HEK293 (cell line): Measurements from ENCODE around the gene DNM1L.

Experiments used
- FEZF1 ChIP-seq: fragments of 450-650 bp; formaldehyde crosslinking; IDR thresholded peaks from 2 replicates; pipeline ENCODE4 v1.5.1; 2016; ENCODE audit warnings: missing biosample characterization, missing genetic modification characterization
- HOXA7 ChIP-seq: sonication (generic); formaldehyde crosslinking; IDR thresholded peaks from 2 replicates; pipeline ENCODE4 v1.8.1; 2022; ENCODE audit warnings: missing genetic modification reagents, borderline replicate concordance
- HOXD13 ChIP-seq: sonication (generic); formaldehyde crosslinking; IDR thresholded peaks from 2 replicates; pipeline ENCODE4 v1.8.0; 2022; ENCODE audit warnings: missing genetic modification reagents, borderline replicate concordance
- KLF10 ChIP-seq: fragments of 450-650 bp; IDR thresholded peaks from 2 replicates; pipeline ENCODE4 v1.5.1; 2018; ENCODE audit warnings: missing biosample characterization, mild to moderate bottlenecking, missing genetic modification characterization
- KLF9 ChIP-seq: fragments of 450-650 bp; formaldehyde crosslinking; IDR thresholded peaks from 2 replicates; pipeline ENCODE4 v1.5.1; 2016; ENCODE audit warnings: missing biosample characterization, missing genetic modification characterization, low read depth
- PRDM1 ChIP-seq: fragments of 450-650 bp; formaldehyde crosslinking; IDR thresholded peaks from 2 replicates; pipeline ENCODE4; 2016; ENCODE audit warnings: missing biosample characterization, missing genetic modification characterization
- SALL2 ChIP-seq: fragments of 450-650 bp; formaldehyde crosslinking; IDR thresholded peaks from 2 replicates; pipeline ENCODE4 v1.5.0; 2017; ENCODE audit warnings: missing biosample characterization, mild to moderate bottlenecking, missing genetic modification characterization, borderline replicate concordance
- SP3 ChIP-seq: fragments of 450-650 bp; formaldehyde crosslinking; IDR thresholded peaks from 2 replicates; pipeline ENCODE4 v1.5.1; 2016; ENCODE audit warnings: missing biosample characterization, missing genetic modification characterization
- SP7 ChIP-seq: fragments of 450-650 bp; formaldehyde crosslinking; IDR thresholded peaks from 2 replicates; pipeline ENCODE4 v1.5.1; 2016; ENCODE audit warnings: missing biosample characterization, missing genetic modification characterization
- TCF7L2 ChIP-seq: IDR thresholded peaks from 2 replicates; pipeline ENCODE4 v1.6.1; 2011; ENCODE audit warnings: low read depth, mild to moderate bottlenecking, inconsistent platforms, low read length, moderate library complexity, borderline replicate concordance
- ZBTB48 ChIP-seq: fragments of 450-650 bp; formaldehyde crosslinking; IDR thresholded peaks from 2 replicates; pipeline ENCODE4 v1.5.1; 2016; ENCODE audit warnings: missing biosample characterization, missing genetic modification characterization
- ZNF239 ChIP-seq: fragments of 450-650 bp; formaldehyde crosslinking; IDR thresholded peaks from 2 replicates; pipeline ENCODE4 v1.5.1; 2016; ENCODE audit warnings: missing biosample characterization, missing genetic modification characterization
- ZNF24 ChIP-seq: fragments of 450-650 bp; formaldehyde crosslinking; IDR thresholded peaks from 2 replicates; pipeline ENCODE4 v1.5.1; 2016; ENCODE audit warnings: missing biosample characterization, missing genetic modification characterization
- ZNF335 ChIP-seq: fragments of 450-650 bp; formaldehyde crosslinking; conservative IDR thresholded peaks from 2 replicates; pipeline ENCODE4 v1.5.1; 2016; ENCODE audit warnings: missing biosample characterization, missing genetic modification characterization
- ZNF48 ChIP-seq: fragments of 450-650 bp; formaldehyde crosslinking; IDR thresholded peaks from 2 replicates; pipeline ENCODE4 v1.5.1; 2016; ENCODE audit warnings: missing biosample characterization, missing genetic modification characterization
- ZNF514 ChIP-seq: fragments of 450-650 bp; formaldehyde crosslinking; IDR thresholded peaks from 2 replicates; pipeline ENCODE4 v1.5.1; 2016; ENCODE audit warnings: missing biosample characterization, missing genetic modification characterization
- ZNF521 ChIP-seq: fragments of 450-650 bp; formaldehyde crosslinking; IDR thresholded peaks from 2 replicates; pipeline ENCODE4 v1.5.1; 2017; ENCODE audit warnings: missing biosample characterization, mild to moderate bottlenecking, missing genetic modification characterization
- ZNF561 ChIP-seq: fragments of 450-650 bp; IDR thresholded peaks from 2 replicates; pipeline ENCODE4 v1.5.1; 2018; ENCODE audit warnings: missing biosample characterization, missing genetic modification characterization, borderline replicate concordance
- ZNF610 ChIP-seq: fragments of 450-650 bp; formaldehyde crosslinking; IDR thresholded peaks from 2 replicates; pipeline ENCODE4 v1.5.1; 2016; ENCODE audit warnings: missing biosample characterization, missing genetic modification characterization, borderline replicate concordance
- ZNF843 ChIP-seq: fragments of 450-650 bp; formaldehyde crosslinking; IDR thresholded peaks from 2 replicates; pipeline ENCODE4 v1.5.1; 2016; ENCODE audit warnings: missing biosample characterization, missing genetic modification characterization
- ZXDB ChIP-seq: fragments of 450-650 bp; formaldehyde crosslinking; IDR thresholded peaks from 2 replicates; pipeline ENCODE4 v1.5.1; 2016; ENCODE audit warnings: missing biosample characterization, missing genetic modification characterization
- TF ChIP-seq, protein P1 (sequence below): fragments of 450-650 bp; formaldehyde crosslinking; IDR thresholded peaks from 2 replicates; pipeline ENCODE4 v1.5.1; 2016; ENCODE audit warnings: missing biosample characterization, missing genetic modification characterization
- TF ChIP-seq, protein P2 (sequence below): fragments of 450-650 bp; formaldehyde crosslinking; IDR thresholded peaks from 2 replicates; pipeline ENCODE4 v1.5.1; 2016; ENCODE audit warnings: missing biosample characterization, missing genetic modification characterization, low read depth
- TF ChIP-seq, protein P3 (sequence below): fragments of 450-650 bp; formaldehyde crosslinking; IDR thresholded peaks from 2 replicates; pipeline ENCODE4 v1.5.1; 2016; ENCODE audit warnings: missing biosample characterization, missing genetic modification characterization
- TF ChIP-seq, protein P4 (sequence below): fragments of 450-650 bp; formaldehyde crosslinking; IDR thresholded peaks from 2 replicates; pipeline ENCODE4 v1.5.1; 2017; ENCODE audit warnings: missing biosample characterization, missing genetic modification characterization
- TF ChIP-seq, protein P5 (sequence below): fragments of 450-650 bp; IDR thresholded peaks from 2 replicates; pipeline ENCODE4 v1.5.1; 2018; ENCODE audit warnings: missing biosample characterization, missing genetic modification characterization
- TF ChIP-seq, protein P6 (sequence below): fragments of 450-650 bp; formaldehyde crosslinking; IDR thresholded peaks from 2 replicates; pipeline ENCODE4 v1.5.1; 2016; ENCODE audit warnings: missing biosample characterization, missing genetic modification characterization

Gene DNM1L

DNA sequence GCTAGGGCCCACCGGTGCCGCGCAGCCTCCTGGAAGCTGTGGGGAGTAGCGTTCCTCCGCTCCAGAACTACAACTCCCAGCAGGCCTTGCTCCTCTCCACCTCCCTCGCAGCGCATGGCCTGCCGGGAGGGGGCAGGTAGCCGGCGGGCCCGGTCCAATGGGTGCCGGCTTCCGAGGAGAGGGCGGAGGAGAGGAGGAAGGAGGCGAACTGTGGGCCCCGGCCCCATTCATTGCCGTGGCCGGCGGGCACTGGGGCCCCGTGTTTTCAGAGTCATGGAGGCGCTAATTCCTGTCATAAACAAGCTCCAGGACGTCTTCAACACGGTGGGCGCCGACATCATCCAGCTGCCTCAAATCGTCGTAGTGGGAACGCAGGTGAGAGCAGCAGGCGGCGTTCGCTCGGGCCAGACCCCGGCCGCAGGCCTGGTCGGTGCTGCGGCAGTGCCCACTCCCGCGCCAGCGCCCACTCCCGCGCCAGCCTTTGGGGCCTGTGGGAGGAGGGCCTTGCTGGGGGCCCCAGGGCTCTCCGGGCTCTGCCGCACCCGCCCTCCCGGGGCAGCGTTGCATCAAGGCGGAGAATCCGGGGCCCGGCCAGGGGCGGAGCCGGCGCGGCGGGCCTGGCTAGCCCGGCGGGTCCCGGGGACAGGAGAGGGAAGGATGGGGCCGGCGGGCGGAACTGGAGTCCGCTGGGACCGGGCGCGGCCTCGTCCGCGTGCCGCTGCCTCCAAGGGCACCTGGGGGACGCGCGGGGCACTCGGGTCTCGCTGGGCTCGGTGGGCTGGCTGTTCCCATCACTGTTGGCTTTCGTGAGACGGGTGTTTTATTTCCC, at the start of gene DNM1L (continued):
- TF ChIP-seq, protein P1, sequence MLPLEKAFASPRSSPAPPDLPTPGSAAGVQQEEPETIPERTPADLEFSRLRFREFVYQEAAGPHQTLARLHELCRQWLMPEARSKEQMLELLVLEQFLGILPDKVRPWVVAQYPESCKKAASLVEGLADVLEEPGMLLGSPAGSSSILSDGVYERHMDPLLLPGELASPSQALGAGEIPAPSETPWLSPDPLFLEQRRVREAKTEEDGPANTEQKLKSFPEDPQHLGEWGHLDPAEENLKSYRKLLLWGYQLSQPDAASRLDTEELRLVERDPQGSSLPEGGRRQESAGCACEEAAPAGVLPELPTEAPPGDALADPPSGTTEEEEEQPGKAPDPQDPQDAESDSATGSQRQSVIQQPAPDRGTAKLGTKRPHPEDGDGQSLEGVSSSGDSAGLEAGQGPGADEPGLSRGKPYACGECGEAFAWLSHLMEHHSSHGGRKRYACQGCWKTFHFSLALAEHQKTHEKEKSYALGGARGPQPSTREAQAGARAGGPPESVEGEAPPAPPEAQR (tag by site-specific recombination): 0 out of 2 replicates have a peak, but pooled peaks have one; percentile 43
- TF ChIP-seq ZNF561 (tag by site-specific recombination) (peak; percentile 84; the same call in 1 of the 2 replicates), ZBTB48 (tag by site-specific recombination) (peak; percentile 49; the same call in 1 of the 2 replicates), HOXD13 (CRISPR knock-in tag) (no peak; the same call in 1 of the 2 replicates), KLF10 (tag by site-specific recombination) (peak; percentile 80), SALL2 (tag by site-specific recombination) (no peak), ZNF843 (tag by site-specific recombination) (peak; percentile 79), SP7 (tag by site-specific recombination) (peak; percentile 88), ZNF48 (no peak), FEZF1 (tag by site-specific recombination) (no peak), KLF9 (tag by site-specific recombination) (0 out of 2 replicates have a peak, but pooled peaks have one; percentile 67), ZNF24 (peak; percentile 92; the same call in 1 of the 2 replicates), ZNF335 (peak; percentile 99), ZNF521 (no peak), ZNF239 (tag by site-specific recombination) (no peak), ZNF514 (tag by site-specific recombination) (no peak), HOXA7 (CRISPR knock-in tag) (no peak), ZXDB (tag by site-specific recombination) (peak; percentile 92), SP3 (tag by site-specific recombination) (peak; percentile 98), ZNF610 (tag by site-specific recombination) (peak; percentile 41; the same call in 1 of the 2 replicates), TCF7L2 (no peak), PRDM1 (tag by site-specific recombination) (no peak)
- TF ChIP-seq, protein P2, sequence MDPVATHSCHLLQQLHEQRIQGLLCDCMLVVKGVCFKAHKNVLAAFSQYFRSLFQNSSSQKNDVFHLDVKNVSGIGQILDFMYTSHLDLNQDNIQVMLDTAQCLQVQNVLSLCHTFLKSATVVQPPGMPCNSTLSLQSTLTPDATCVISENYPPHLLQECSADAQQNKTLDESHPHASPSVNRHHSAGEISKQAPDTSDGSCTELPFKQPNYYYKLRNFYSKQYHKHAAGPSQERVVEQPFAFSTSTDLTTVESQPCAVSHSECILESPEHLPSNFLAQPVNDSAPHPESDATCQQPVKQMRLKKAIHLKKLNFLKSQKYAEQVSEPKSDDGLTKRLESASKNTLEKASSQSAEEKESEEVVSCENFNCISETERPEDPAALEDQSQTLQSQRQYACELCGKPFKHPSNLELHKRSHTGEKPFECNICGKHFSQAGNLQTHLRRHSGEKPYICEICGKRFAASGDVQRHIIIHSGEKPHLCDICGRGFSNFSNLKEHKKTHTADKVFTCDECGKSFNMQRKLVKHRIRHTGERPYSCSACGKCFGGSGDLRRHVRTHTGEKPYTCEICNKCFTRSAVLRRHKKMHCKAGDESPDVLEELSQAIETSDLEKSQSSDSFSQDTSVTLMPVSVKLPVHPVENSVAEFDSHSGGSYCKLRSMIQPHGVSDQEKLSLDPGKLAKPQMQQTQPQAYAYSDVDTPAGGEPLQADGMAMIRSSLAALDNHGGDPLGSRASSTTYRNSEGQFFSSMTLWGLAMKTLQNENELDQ (tag by site-specific recombination): no peak
- TF ChIP-seq, protein P3, sequence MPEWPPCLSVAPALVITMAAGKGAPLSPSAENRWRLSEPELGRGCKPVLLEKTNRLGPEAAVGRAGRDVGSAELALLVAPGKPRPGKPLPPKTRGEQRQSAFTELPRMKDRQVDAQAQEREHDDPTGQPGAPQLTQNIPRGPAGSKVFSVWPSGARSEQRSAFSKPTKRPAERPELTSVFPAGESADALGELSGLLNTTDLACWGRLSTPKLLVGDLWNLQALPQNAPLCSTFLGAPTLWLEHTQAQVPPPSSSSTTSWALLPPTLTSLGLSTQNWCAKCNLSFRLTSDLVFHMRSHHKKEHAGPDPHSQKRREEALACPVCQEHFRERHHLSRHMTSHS (tag by site-specific recombination): no peak
- TF ChIP-seq, protein P4, sequence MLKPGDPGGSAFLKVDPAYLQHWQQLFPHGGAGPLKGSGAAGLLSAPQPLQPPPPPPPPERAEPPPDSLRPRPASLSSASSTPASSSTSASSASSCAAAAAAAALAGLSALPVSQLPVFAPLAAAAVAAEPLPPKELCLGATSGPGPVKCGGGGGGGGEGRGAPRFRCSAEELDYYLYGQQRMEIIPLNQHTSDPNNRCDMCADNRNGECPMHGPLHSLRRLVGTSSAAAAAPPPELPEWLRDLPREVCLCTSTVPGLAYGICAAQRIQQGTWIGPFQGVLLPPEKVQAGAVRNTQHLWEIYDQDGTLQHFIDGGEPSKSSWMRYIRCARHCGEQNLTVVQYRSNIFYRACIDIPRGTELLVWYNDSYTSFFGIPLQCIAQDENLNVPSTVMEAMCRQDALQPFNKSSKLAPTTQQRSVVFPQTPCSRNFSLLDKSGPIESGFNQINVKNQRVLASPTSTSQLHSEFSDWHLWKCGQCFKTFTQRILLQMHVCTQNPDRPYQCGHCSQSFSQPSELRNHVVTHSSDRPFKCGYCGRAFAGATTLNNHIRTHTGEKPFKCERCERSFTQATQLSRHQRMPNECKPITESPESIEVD: 0 out of 2 replicates have a peak, but pooled peaks have one; percentile 7
- TF ChIP-seq, protein P5, sequence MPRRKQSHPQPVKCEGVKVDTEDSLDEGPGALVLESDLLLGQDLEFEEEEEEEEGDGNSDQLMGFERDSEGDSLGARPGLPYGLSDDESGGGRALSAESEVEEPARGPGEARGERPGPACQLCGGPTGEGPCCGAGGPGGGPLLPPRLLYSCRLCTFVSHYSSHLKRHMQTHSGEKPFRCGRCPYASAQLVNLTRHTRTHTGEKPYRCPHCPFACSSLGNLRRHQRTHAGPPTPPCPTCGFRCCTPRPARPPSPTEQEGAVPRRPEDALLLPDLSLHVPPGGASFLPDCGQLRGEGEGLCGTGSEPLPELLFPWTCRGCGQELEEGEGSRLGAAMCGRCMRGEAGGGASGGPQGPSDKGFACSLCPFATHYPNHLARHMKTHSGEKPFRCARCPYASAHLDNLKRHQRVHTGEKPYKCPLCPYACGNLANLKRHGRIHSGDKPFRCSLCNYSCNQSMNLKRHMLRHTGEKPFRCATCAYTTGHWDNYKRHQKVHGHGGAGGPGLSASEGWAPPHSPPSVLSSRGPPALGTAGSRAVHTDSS: peak; percentile 41; the same call in 1 of the 2 replicates
- TF ChIP-seq, protein P6, sequence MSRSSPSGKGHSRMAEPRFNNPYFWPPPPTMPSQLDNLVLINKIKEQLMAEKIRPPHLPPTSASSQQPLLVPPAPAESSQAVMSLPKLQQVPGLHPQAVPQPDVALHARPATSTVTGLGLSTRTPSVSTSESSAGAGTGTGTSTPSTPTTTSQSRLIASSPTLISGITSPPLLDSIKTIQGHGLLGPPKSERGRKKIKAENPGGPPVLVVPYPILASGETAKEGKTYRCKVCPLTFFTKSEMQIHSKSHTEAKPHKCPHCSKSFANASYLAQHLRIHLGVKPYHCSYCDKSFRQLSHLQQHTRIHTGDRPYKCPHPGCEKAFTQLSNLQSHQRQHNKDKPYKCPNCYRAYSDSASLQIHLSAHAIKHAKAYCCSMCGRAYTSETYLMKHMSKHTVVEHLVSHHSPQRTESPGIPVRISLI: no peak
